Measurements from ENCODE around the gene KMT2B. TPM values are rescaled to one million over a fixed set of nuclear protein-coding genes. Genes with fewer than 3 reads are reported as not detected.

Gene KMT2B
- total and polyA plus RNA-seq, 12 donors: 6.6 to 97.3 (median 22.6) TPM

DNA sequence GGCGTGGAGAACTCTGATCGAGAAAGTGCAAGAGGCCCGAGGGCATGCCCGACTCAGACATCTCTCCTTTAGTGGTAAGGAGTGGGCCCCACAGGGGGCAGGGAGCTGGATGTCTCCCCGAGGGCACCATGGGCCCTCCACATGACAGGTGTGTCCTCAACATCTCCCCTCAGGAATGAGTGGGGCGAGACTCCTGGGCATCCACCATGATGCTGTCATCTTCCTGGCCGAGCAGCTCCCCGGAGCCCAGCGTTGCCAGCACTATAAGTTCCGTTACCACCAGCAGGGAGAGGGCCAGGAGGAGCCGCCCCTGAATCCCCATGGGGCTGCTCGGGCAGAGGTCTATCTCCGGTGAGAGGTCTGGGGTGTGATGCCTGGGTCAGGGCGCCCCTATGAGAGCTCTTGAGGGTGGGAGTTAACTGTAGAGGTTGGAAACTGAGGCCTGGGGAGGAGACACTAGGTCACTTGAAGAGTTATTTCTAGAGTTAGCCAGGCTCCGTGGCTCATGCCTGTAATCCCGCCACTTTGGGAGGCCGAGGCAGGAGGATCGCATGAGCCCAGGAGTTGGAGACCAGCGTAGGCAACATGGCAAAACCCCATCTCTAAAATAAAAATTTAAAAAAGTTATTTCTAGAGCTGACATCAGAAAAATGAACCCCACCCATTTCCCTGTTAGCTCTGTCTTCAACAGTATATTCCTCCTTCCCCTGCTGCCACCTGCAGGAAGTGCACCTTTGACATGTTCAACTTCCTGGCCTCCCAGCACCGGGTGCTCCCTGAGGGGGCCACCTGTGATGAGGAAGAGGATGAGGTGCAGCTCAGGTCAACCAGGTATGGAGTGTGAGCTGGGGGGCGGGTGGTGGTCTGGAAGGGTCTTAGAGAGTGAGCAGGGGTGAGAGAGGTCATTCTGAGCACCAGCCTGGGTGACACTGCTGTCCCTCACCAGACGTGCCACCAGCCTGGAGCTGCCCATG lies 19.4 kb downstream of the KMT2B start:
- Histone ChIP-seq H3K27ac (no peak overlapping the region), H3K27me3 (no peaks in the 10 kb centered on the region), H3K4me3 (no peak overlapping the region), H3K4me1 (replicated peaks in 1 of 2) (peaks cover 21 to 28% of the 10 kb centered on the region in 2 donors), H3K9me3 (replicated peaks in 1 of 3) (no peaks in the 10 kb centered on the region), H3K36me3 (replicated peaks in 1 of 2) (peaks cover 0 to 64% of the 10 kb centered on the region in 2 donors)
- TF ChIP-seq POLR2A (IDR thresholded peaks at IDR 0.05): no peak
- TF ChIP-seq, protein P1, sequence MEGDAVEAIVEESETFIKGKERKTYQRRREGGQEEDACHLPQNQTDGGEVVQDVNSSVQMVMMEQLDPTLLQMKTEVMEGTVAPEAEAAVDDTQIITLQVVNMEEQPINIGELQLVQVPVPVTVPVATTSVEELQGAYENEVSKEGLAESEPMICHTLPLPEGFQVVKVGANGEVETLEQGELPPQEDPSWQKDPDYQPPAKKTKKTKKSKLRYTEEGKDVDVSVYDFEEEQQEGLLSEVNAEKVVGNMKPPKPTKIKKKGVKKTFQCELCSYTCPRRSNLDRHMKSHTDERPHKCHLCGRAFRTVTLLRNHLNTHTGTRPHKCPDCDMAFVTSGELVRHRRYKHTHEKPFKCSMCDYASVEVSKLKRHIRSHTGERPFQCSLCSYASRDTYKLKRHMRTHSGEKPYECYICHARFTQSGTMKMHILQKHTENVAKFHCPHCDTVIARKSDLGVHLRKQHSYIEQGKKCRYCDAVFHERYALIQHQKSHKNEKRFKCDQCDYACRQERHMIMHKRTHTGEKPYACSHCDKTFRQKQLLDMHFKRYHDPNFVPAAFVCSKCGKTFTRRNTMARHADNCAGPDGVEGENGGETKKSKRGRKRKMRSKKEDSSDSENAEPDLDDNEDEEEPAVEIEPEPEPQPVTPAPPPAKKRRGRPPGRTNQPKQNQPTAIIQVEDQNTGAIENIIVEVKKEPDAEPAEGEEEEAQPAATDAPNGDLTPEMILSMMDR (IDR thresholded peaks at IDR 0.05): peak in 1 of 6 experiments; percentile 12
- 88 to 91% (median 89%) methylated on average over 13 to 22 of the region's 22 CpGs for WGBS, 4 donors
- intact Hi-C loops (cut with DNase I): no loop called here
- DNase-seq: no peak

DNA sequence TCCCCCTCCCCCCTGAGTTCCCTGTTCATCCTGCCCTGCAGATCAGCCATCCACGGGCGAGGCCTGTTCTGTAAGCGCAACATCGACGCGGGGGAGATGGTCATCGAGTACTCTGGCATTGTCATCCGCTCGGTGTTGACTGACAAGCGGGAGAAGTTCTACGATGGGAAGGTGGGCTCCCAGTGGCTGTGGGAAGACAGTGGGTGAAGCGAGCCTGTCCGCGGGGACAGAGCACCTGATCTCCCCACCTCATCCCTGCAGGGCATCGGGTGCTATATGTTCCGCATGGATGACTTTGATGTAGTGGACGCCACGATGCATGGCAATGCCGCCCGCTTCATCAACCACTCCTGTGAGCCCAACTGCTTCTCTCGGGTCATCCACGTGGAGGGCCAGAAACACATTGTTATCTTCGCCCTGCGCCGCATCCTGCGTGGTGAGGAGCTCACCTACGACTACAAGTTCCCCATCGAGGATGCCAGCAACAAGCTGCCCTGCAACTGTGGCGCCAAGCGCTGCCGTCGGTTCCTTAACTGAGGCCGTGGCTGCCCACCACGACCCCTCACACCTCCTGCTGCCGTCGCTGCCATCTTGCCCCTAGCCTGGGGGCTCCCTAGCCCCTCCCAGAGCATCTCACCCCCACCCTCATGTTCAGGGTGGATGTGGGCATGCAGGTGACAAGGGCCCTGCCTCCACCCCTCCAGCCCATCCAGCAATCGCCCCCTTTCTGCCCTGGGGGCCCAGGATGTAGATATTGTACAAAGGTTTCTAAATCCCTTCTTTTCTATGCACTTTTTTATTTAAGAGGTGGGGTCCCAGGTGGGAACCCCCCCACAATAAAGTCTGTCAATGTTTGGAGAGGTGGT lies 20.5 kb downstream of the KMT2B start:
- no peaks in the 10 kb centered on the region for H3K27me3 ChIP-seq
- no peaks in the 10 kb centered on the region for H3K9me3 ChIP-seq (replicated peaks in 1 of 3)
- H3K27ac ChIP-seq: no peak overlapping the region
- WGBS, 4 donors: 90 to 93% (median 92%) methylated on average over 35 to 37 of the region's 37 CpGs
- H3K4me3 ChIP-seq: no peak overlapping the region
- H3K4me1 ChIP-seq (replicated peaks in 1 of 2): peaks cover 21 to 32% of the 10 kb centered on the region in 2 donors
- TF ChIP-seq, protein P1 (IDR thresholded peaks at IDR 0.05): no peak
- no peak for TF ChIP-seq POLR2A (IDR thresholded peaks at IDR 0.05)
- DNase-seq: peak in 1 of 7 donors; percentile 11
- peaks cover 0 to 58% of the 10 kb centered on the region in 2 donors for H3K36me3 ChIP-seq (replicated peaks in 1 of 2)
- intact Hi-C loops (cut with DNase I): no loop called here

DNA sequence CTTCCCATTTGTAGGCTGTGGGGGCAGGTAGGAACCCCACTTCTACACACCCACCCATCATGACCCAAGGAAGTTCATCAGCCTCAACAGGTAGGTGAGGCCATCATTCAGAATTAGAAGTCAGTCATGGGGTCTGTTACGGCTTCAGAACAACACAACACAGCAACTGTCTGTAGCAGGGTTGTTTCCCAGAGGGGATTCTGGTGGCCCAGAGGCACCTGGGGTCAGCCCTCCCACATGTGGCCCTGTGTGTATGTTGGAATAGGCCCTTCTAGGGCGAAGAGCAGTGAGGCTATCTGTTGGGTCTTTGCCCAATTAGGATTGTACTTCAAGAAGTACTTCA lies 21.1 kb downstream of the KMT2B start:
- peak overlapping the region in 1 of 5 donors; percentile 86 for H3K27ac ChIP-seq
- peaks cover 0 to 51% of the 10 kb centered on the region in 2 donors for H3K36me3 ChIP-seq (replicated peaks in 1 of 2)
- 87 to 100% (median 95%) methylated on average over 1 to 2 of the region's 2 CpGs for WGBS, 4 donors
- intact Hi-C loops (cut with DNase I): no loop called here
- TF ChIP-seq, protein P1 (IDR thresholded peaks at IDR 0.05): no peak
- no peak for TF ChIP-seq POLR2A (IDR thresholded peaks at IDR 0.05)
- no peak for DNase-seq
- H3K4me1 ChIP-seq (replicated peaks in 1 of 2): peaks cover 17 to 28% of the 10 kb centered on the region in 2 donors
- no peaks in the 10 kb centered on the region for H3K27me3 ChIP-seq
- H3K9me3 ChIP-seq (replicated peaks in 1 of 3): no peaks in the 10 kb centered on the region
- no peak overlapping the region for H3K4me3 ChIP-seq
